Stimulated activated naive CD4-positive, alpha-beta T cell (primary cell): ENCODE results near the gene CARD8.

Experiments used
- DNase-seq, 6 experiments: peaks; one replicate each; lab custom pipeline; 2025; lab: John Stamatoyannopoulos, UW

The CARD8 gene

DNA sequence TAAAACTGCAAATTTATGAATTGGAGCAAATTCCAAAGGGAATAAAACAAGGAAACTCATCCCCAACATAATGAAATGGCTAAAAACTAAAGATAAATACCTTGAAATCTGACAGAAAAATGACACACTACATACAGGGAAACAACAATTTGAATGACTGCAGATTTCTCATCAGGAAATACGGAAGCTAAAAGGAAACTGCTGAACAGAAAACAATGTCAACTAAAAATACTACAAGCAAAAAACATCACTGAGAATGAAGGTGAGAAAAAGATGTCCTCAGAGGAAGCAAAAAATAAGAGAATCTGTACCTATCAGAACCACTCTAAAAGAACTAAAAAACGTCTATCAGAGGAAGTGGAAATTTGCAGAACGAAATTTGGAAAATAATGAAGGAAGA, 45.7 kb downstream of the CARD8 start:
- peak in 2 of 6 experiments; percentile 8 to 32 for DNase-seq

GRCh38 chr19:48206397-48207093, 49.2 kb downstream of the CARD8 start:
- DNase-seq: no peak

DNA sequence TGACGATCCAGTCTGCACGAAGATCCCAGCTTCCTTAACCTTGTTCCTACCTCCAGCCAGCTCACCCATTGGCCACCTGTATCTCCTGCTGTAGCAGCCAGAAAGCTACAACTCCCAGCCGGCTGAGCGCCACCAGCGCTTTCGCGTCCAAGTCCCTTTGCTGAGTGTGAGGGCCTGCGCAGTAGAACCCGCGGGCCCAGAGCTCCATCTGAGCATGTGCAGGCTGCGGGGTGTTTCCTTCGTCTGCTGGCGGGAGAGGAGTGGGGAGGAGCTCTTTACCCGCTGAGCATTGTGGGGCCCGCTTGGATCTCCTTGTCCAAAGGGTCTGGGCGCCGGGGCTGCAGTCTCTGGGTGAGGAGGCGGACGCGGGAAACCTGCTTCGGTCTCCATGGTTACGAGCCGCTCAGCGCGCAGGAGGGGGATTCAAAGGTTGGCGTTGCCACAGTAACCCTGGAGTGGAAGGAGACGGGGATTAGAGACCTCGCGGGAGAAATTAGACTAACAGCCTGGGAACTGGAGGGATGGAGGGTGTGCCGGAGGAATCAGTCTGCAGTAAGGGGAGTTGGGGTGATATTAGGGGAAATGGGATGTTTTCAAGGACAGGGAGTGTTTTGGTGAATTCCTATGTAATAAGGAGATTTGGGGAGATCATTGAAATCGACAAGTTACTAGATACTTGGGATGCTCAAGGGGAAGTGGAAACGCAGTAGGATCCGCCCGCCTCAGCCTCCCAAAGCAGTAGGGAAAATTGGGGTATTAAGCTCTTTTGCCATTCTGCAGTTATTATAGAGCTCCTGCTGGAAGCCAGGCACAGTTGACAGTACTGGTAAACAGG, 51.7 kb downstream of the CARD8 start:
- peak; percentile 78 to 88 (median 83) for DNase-seq

GRCh38 chr19:48203222-48203793, 52.4 kb downstream of the CARD8 start:
- no peak for DNase-seq

DNA sequence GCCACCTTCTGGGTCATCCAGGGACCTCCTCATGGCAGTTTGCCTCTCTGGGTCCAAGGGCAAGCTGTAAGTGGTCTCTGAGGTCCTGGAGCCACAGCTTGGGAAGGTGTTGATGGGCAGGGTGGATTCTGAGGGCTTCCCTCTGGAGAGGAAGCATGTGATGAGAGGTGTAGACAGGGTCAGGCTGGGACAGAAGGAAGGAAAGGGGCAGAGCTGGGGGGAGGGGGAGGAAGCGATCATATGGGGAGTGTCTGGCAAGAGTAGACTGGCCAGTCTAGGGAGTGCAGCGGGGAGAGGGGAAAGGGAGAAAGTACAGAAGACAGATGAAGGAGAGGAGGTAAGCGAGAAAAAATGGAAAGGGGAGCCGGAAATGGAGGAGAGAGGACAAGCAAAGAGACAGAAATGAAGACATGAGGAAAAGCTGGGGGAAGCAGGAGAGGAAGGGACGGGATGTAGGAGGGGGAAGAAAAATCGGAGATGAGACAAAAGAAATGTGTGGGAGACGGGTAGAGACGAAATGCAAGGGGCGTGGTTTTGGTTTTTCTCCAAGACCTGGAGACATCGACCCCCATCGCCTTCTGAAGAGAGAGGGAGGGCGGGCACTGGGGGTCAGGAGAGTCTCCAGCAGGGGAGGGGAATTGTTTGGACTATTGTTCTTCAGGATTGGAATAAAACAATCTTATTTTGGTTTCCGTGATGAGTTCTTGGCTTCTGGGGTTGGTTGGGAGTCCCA, 58.6 kb downstream of the CARD8 start:
- no peak for DNase-seq

- no peak for DNase-seq
Observed at GRCh38 chr19:48196321-48196763, 59.4 kb downstream of the CARD8 start.

- DNase-seq: no peak
Observed at GRCh38 chr19:48194844-48195830, 60.6 kb downstream of the CARD8 start.

DNA sequence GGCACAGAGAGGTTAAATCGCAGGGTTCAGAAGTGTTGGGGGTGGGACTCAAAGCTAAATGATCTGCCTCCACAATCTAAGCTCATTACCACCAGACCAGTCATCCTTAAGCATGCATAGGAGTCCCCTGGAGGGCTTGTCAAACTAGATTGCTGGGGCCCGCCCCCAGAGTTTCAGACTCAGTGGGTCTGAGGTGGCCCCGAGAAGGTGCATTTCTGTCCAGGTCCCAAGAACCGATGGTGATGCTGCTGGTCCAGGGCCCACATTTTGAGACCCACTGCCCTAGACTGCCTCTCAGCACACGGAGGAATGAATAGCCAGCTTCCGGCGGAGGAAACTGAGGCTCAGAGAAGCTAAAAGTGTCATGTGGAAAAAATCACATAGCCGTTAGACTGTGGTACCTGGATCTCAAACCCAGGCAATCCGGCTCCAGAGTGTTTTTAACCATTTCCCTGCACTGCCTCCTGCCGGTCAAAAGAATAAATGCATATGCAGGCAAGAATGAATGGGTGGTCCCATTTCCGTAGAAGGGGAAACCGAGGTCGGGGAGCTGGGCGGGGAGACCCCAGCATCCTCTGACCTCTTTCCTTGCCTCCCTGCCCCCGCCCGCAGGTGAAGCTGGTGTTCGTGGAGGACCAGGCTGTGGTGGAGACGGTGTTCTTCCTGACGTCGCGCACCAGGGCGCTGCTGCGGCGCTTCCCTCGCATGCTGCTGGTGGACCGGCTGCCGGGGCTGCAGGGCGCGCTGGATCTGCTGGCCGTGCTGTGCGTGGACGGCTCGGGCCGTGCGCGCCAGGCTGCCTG, 61.5 kb downstream of the CARD8 start:
- DNase-seq: peak in 1 of 6 experiments; percentile 10

DNA sequence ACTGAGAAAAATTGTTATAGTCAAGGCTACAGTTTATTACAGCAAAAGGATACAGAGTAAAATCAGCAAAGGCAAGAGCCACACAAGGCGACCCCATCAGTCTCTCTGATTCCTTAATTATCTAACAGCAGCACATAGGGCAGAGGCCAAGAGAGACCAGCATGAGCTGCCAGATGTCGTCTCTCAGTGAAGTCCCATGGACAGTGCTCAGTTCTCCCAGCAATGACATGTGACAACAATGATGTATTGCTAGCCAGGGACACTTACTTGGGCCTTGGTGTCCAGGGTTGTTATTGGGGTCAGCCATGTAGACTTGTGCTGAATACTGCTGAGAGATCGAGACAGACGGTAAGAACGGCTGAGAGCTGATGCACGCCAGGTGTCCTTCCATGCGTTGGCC, 63.0 kb downstream of the CARD8 start:
- no peak for DNase-seq

- no peak for DNase-seq
Observed at GRCh38 chr19:48190885-48191284, 64.8 kb downstream of the CARD8 start.

GRCh38 chr19:48190288-48190884, 65.3 kb downstream of the CARD8 start:
- DNase-seq: peak in 4 of 6 experiments; percentile 11 to 49 (median 22)

DNA sequence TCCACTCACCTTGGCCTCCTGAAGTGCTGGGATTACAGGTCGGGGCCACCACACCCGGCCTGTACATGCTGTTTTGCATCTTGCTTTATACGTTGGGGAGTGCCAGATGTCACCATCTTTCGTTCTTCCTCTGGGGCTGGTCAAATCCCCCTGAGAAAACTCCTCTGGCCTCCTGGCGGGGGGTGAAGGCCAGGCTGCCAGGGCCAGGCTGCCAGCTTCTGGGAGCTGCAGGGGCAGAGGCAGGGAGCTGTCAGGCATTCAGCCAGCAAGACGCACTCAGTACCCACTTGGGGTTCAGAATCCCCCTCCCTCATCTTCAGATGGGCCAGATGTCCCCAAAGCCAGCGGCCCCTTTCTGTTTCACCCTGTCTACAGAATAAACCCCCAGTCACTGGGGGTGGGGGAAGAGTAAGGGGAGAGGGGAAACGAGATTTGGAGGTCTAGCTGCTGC, 69.1 kb downstream of the CARD8 start:
- no peak for DNase-seq

- DNase-seq: no peak
Observed at GRCh38 chr19:48186015-48186414, 69.7 kb downstream of the CARD8 start.

- no peak for DNase-seq
Observed at GRCh38 chr19:48183356-48183755, 72.4 kb downstream of the CARD8 start.

DNA sequence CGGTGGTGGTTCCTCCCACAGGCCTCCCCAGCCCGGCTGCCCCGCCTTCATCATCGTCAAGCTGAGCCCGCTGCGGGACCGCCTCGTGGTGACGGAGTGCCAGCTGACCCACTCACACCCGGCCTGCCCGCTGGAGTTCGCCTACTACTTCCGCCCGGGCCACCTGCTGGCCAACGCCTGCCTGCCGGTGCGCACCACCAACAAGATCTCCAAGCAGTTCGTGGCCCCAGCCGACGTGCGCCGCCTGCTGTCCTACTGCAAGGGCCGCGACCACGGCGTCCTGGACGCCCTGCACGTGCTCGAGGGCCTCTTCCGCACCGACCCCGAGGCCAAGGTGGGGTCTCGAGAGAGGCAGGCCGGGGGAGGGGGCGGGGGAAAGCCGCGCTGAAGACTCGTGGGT, 73.3 kb downstream of the CARD8 start:
- no peak for DNase-seq

DNA sequence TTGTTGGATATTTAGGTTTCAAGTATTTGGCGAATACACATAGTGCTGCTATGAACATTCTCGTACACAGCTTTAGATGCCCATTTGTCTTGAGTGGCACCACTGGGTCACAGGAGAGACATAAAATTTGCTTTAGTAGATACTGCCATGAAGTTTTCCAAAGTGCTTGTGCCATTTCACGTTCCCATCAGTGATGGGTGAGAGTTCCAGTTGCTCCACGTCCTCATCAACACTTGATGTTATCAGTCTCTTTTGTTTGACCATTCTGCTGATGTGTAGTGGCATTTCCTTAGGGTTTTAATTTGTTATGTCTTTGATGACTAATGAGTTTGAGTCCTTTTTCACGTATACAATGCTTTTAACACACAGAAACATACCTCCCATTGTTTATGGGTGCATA, 74.2 kb downstream of the CARD8 start:
- no peak for DNase-seq

- DNase-seq: no peak
Observed at GRCh38 chr19:48176226-48176625, 79.5 kb downstream of the CARD8 start.

- DNase-seq: no peak
Observed at GRCh38 chr19:48175578-48175977, 80.1 kb downstream of the CARD8 start.

DNA sequence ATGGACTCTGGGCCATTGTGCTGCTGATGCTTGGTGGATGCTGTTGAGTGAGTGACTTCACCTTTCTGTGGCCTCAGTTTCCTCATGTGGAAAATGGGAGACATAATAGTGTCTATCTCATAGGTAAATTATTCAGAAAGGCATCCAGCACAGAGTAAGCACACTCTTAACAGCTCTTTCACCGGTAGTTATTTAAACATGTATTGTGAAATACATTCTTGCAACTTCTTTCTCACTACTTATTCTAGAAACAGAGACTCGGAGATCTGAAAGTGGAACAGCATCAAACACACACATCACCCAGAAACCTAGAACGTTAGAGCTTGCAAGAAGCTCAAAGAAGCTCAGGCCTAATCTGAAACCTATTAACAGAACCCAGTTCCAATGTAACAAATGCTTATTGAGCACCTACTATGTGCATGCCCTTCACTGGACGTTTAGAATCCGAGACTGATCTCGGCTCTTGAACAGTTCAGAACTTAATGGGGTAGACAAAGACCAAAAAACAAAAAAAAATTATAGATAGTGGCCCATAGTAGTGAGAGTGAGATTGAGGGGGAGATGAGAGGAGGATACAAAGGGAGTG, 81.2 kb downstream of the CARD8 start:
- no peak for DNase-seq
